OCI-LY3 (cell line): ENCODE results near the gene HNF1B.

Source experiments
- H2AFZ ChIP-seq: fragments of 200-600, 300-600 bp; shearing (Covaris generic); 2 replicates; pipeline ENCODE4 v1.6.0; 2014; ENCODE audit warnings: antibody characterized with exemption, low read depth, low read length
- H3K27ac ChIP-seq: fragments of 200-600, 300-600 bp; sonication (generic); 2 replicates; pipeline ENCODE4 v1.5.1; 2014; ENCODE audit warnings: mild to moderate bottlenecking, low read length, moderate library complexity, mixed read lengths
- H3K27me3 ChIP-seq: fragments of 200-600, 300-600 bp; sonication (generic); 2 replicates; pipeline ENCODE4 v1.6.1; 2014; ENCODE audit warnings: low read depth, low read length, mixed read lengths
- H3K36me3 ChIP-seq: fragments of 200-600, 300-600 bp; sonication (generic); replicated peaks from 2 replicates; pipeline ENCODE3; 2014; ENCODE audit warnings: low read depth, low read length, mixed read lengths
- H3K4me1 ChIP-seq: fragments of 300-600, 200-600 bp; sonication (generic); 2 replicates; pipeline ENCODE4 v1.6.1; 2014; ENCODE audit warnings: low read length, mixed read lengths
- H3K4me2 ChIP-seq: fragments of 200-600, 300-600 bp; sonication (generic); 2 replicates; pipeline ENCODE4 v1.6.1; 2014; ENCODE audit warnings: low read length, mixed read lengths
- H3K4me3 ChIP-seq: fragments of 300-600, 200-600 bp; sonication (generic); 2 replicates; pipeline ENCODE4 v1.5.1; 2014; ENCODE audit warnings: antibody characterized with exemption, mild to moderate bottlenecking, low read length, moderate library complexity
- H3K79me2 ChIP-seq: fragments of 300-600, 200-600 bp; shearing (Covaris generic); 2 replicates; pipeline ENCODE4 v1.6.1; 2014; ENCODE audit warnings: mild to moderate bottlenecking, low read length, mixed read lengths
- H3K9ac ChIP-seq: fragments of 300-600, 200-600 bp; shearing (Covaris generic); 2 replicates; pipeline ENCODE4 v1.6.0; 2014; ENCODE audit warnings: mild to moderate bottlenecking, low read length, moderate library complexity
- H3K9me3 ChIP-seq: fragments of 200-600, 300-600 bp; shearing (Covaris generic); 2 replicates; pipeline ENCODE4 v1.6.1; 2014; ENCODE audit warnings: low read length, mixed read lengths; ENCODE audit not compliant: insufficient read depth
- H4K20me1 ChIP-seq: fragments of 200-600, 300-600 bp; sonication (generic); 2 replicates; pipeline ENCODE4 v1.6.1; 2016; ENCODE audit warnings: low read length, mixed read lengths; ENCODE audit not compliant: insufficient read depth
- EZH2phosphoT487 ChIP-seq: fragments of 200-600 bp; shearing (Covaris generic); IDR thresholded peaks from 2 replicates; pipeline ENCODE4 v1.6.1; 2018; ENCODE audit warnings: antibody characterized with exemption, mixed run types, low read depth
- TF ChIP-seq, protein P1 (sequence below): fragments of 200-600, 300-600 bp; sonication (generic); IDR thresholded peaks from 2 replicates; pipeline ENCODE4 v1.5.1; 2014; ENCODE audit warnings: antibody characterized with exemption, low read length, low read depth

The HNF1B gene

GRCh38 chr17:37642681-37643080, 102.2 kb downstream of the HNF1B start:
- Histone ChIP-seq H3K79me2 (peaks cover 45% of the 10 kb centered on the region), H4K20me1 (no peaks in the 10 kb centered on the region), H3K4me1 (peaks cover 10% of the 10 kb centered on the region), H3K4me3 (peak overlapping the region; percentile 97), H3K9me3 (no peaks in the 10 kb centered on the region), H3K27me3 (peaks cover 27% of the 10 kb centered on the region), H3K36me3 (peaks cover 18% of the 10 kb centered on the region), H3K4me2 (peak overlapping the region; percentile 93), H3K27ac (peak overlapping the region; percentile 20), H3K9ac (peak overlapping the region; percentile 89), H2AFZ (peak overlapping the region; percentile 78)
- TF ChIP-seq, protein P1, sequence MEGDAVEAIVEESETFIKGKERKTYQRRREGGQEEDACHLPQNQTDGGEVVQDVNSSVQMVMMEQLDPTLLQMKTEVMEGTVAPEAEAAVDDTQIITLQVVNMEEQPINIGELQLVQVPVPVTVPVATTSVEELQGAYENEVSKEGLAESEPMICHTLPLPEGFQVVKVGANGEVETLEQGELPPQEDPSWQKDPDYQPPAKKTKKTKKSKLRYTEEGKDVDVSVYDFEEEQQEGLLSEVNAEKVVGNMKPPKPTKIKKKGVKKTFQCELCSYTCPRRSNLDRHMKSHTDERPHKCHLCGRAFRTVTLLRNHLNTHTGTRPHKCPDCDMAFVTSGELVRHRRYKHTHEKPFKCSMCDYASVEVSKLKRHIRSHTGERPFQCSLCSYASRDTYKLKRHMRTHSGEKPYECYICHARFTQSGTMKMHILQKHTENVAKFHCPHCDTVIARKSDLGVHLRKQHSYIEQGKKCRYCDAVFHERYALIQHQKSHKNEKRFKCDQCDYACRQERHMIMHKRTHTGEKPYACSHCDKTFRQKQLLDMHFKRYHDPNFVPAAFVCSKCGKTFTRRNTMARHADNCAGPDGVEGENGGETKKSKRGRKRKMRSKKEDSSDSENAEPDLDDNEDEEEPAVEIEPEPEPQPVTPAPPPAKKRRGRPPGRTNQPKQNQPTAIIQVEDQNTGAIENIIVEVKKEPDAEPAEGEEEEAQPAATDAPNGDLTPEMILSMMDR = no peak
- no peak for TF ChIP-seq EZH2phosphoT487

DNA sequence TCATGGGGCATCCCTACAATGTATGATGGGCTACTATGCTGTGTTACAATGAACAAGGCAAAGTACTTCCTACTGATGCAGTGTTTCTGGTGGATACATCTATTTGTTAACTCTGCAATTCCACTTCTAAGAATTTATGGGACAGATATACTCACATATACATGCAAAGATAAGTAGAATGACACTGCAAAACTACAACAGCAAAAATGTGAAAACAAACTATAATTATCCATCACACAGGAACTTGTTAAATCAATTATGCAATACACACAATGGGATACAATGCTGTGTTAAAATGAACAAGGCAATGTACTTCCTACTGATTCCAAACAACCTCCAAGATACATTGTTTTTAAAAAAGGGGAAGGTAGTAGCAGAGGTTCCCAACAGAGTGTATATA, 104.8 kb downstream of the HNF1B start:
- Histone ChIP-seq H3K27me3 (peaks cover 9% of the 10 kb centered on the region; the same call in 1 of the 2 replicates), H3K9me3 (no peaks in the 10 kb centered on the region), H2AFZ (no peak overlapping the region), H3K79me2 (peaks cover 45% of the 10 kb centered on the region), H4K20me1 (no peaks in the 10 kb centered on the region), H3K4me1 (peaks cover 10% of the 10 kb centered on the region), H3K36me3 (peaks cover 34% of the 10 kb centered on the region), H3K4me3 (no peak overlapping the region), H3K27ac (no peak overlapping the region), H3K4me2 (no peak overlapping the region), H3K9ac (no peak overlapping the region)
- no peak for TF ChIP-seq EZH2phosphoT487
- TF ChIP-seq, protein P1 = no peak

DNA sequence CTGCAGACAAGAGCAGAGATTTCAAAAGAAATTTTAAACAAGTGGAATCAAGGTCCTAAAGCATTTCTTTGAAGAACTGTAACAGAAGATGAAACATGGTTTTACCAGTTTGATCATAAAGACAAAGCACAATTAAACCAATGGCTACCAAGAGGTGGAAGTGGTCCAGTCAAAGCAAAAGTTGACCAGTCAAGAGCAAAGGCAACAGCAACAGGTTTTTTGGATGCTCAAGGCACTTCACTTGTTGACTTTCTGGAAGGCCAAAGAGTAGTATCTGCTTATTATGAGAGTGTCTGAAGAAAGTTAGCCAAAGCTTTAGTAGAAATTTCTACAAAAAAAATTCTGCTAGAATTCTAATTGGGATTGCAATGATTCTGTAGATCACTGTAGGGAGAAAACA, 106.9 kb downstream of the HNF1B start:
- H3K9ac ChIP-seq = no peak overlapping the region
- TF ChIP-seq, protein P1 = no peak
- no peak for TF ChIP-seq EZH2phosphoT487
- no peaks in the 10 kb centered on the region for H3K27me3 ChIP-seq
- H2AFZ ChIP-seq = no peak overlapping the region
- peaks cover 34% of the 10 kb centered on the region for H3K36me3 ChIP-seq
- peaks cover 7% of the 10 kb centered on the region for H3K4me1 ChIP-seq
- H3K9me3 ChIP-seq = no peaks in the 10 kb centered on the region
- H3K79me2 ChIP-seq = peaks cover 42% of the 10 kb centered on the region
- no peak overlapping the region for H3K4me2 ChIP-seq
- no peaks in the 10 kb centered on the region for H4K20me1 ChIP-seq
- no peak overlapping the region for H3K27ac ChIP-seq
- H3K4me3 ChIP-seq = no peak overlapping the region
